ENCODE measurements around the gene PITX2. TPM values are rescaled to one million over a fixed set of nuclear protein-coding genes. Genes with fewer than 3 reads are reported as not detected.

PITX2 gene
- total RNA-seq, 2 experiments from 2014 or later = not detected

GRCh38 chr4:110617646-110618580 lies 5.0 kb downstream of the PITX2 start:
- Histone ChIP-seq H3K27me3 (ENCODE audit: control insufficient read depth in 1 of 2, insufficient read depth in 2 of 2, low read length in 2 of 2) (peaks cover 84 to 94% of the 10 kb centered on the region in 2 experiments), H3K4me1 (ENCODE audit: insufficient read depth, low read length) (peaks cover 39% of the 10 kb centered on the region), H3K36me3 (ENCODE audit: insufficient read depth, low read length) (no peaks in the 10 kb centered on the region), H3K9me3 (ENCODE audit: control insufficient read depth in 1 of 2, insufficient read depth in 1 of 2, low read length in 2 of 2) (peaks cover 22 to 67% of the 10 kb centered on the region in 2 experiments), H3K4me3 (ENCODE audit: low read length) (no peak overlapping the region), H3K27ac (ENCODE audit: low read depth in 1 of 2, low read length in 2 of 2) (no peak overlapping the region)
- Mint-ChIP-seq H3K4me1 (ENCODE audit: low read depth) (peaks cover 32% of the 10 kb centered on the region), H3K36me3 (ENCODE audit: low read depth) (no peaks in the 10 kb centered on the region), H3K4me3 (peak overlapping the region; percentile 21), H3K9me3 (peaks cover 3% of the 10 kb centered on the region), H3K27me3 (peaks cover 96% of the 10 kb centered on the region), H3K27ac (no peak overlapping the region)
- CTCF ChIA-PET = no interaction called here
- POLR2A ChIA-PET = no interaction called here
- intact Hi-C loops (cut with DNase I, micrococcal nuclease) = loop anchor here in 1 of 2 experiments (1.0 kb wide), 1 partner anchor 21 kb away; no protein-coding TSS in a partner anchor
- TF ChIP-seq, protein P1, sequence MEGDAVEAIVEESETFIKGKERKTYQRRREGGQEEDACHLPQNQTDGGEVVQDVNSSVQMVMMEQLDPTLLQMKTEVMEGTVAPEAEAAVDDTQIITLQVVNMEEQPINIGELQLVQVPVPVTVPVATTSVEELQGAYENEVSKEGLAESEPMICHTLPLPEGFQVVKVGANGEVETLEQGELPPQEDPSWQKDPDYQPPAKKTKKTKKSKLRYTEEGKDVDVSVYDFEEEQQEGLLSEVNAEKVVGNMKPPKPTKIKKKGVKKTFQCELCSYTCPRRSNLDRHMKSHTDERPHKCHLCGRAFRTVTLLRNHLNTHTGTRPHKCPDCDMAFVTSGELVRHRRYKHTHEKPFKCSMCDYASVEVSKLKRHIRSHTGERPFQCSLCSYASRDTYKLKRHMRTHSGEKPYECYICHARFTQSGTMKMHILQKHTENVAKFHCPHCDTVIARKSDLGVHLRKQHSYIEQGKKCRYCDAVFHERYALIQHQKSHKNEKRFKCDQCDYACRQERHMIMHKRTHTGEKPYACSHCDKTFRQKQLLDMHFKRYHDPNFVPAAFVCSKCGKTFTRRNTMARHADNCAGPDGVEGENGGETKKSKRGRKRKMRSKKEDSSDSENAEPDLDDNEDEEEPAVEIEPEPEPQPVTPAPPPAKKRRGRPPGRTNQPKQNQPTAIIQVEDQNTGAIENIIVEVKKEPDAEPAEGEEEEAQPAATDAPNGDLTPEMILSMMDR (IDR thresholded peaks at IDR 0.05) = no peak
- ATAC-seq (ENCODE audit: poor library complexity) = no peak
- no peak for DNase-seq

DNA sequence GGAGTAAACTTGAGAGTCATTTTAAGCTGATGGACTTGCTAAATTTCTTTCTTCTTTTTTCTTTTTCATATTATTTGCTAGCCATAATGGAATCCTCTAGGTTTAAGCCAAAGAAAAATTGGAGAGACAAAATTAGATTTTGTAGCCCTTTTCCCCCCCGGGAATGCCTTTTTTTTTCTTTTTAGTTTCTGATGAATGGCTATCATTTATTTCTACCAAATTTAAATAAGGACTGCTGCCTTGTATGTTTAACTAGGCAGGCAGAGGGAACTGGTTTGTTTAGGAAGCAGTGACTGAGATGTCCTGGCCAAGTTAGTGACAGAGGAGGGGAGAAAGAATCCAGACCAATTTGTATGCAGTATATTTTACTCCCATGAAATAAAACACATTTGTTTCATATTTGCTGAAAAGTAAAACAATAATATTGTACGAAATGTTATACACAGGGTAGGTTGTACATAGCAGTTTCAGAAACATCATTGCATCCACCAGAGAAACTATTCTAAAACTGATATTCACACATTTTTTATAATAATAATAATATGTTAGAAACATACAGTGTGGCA lies 5.7 kb downstream of the PITX2 start:
- Histone ChIP-seq H3K36me3 (ENCODE audit: insufficient read depth, low read length) (no peaks in the 10 kb centered on the region), H3K27ac (ENCODE audit: low read depth in 1 of 2, low read length in 2 of 2) (no peak overlapping the region), H3K4me1 (ENCODE audit: insufficient read depth, low read length) (peaks cover 32% of the 10 kb centered on the region), H3K9me3 (ENCODE audit: control insufficient read depth in 1 of 2, insufficient read depth in 1 of 2, low read length in 2 of 2) (peaks cover 27 to 67% of the 10 kb centered on the region in 2 experiments), H3K27me3 (ENCODE audit: control insufficient read depth in 1 of 2, insufficient read depth in 2 of 2, low read length in 2 of 2) (peaks cover 85 to 94% of the 10 kb centered on the region in 2 experiments), H3K4me3 (ENCODE audit: low read length) (no peak overlapping the region)
- POLR2A ChIA-PET = no interaction called here
- intact Hi-C loops (cut with DNase I, micrococcal nuclease) = no loop called here
- TF ChIP-seq, protein P1 (IDR thresholded peaks at IDR 0.05) = no peak
- no peak overlapping the region for H3K4me3 Mint-ChIP-seq
- CTCF ChIA-PET = no interaction called here
- H3K9me3 Mint-ChIP-seq = peaks cover 3% of the 10 kb centered on the region
- H3K27me3 Mint-ChIP-seq = peaks cover 96% of the 10 kb centered on the region
- no peak overlapping the region for H3K27ac Mint-ChIP-seq
- H3K36me3 Mint-ChIP-seq (ENCODE audit: low read depth) = no peaks in the 10 kb centered on the region
- peaks cover 27% of the 10 kb centered on the region for H3K4me1 Mint-ChIP-seq (ENCODE audit: low read depth)
- no peak for DNase-seq
- no peak for ATAC-seq (ENCODE audit: poor library complexity)

GRCh38 chr4:110616238-110617074 lies 6.4 kb downstream of the PITX2 start:
- H3K36me3 Mint-ChIP-seq (ENCODE audit: low read depth) = no peaks in the 10 kb centered on the region
- POLR2A ChIA-PET = no interaction called here

More at GRCh38 chr4:110616238-110617074, 6.4 kb downstream of the PITX2 start:
- CTCF ChIA-PET = no interaction called here
- H3K36me3 ChIP-seq (ENCODE audit: insufficient read depth, low read length) = no peaks in the 10 kb centered on the region
- Mint-ChIP-seq H3K27me3 (peaks cover 97% of the 10 kb centered on the region), H3K9me3 (peaks cover 3% of the 10 kb centered on the region), H3K4me1 (ENCODE audit: low read depth) (peaks cover 27% of the 10 kb centered on the region), H3K4me3 (peak overlapping the region; percentile 15), H3K27ac (no peak overlapping the region)
- peaks cover 83 to 94% of the 10 kb centered on the region in 2 experiments for H3K27me3 ChIP-seq (ENCODE audit: control insufficient read depth in 1 of 2, insufficient read depth in 2 of 2, low read length in 2 of 2)
- intact Hi-C loops (cut with DNase I, micrococcal nuclease) = no loop called here
- TF ChIP-seq, protein P1 (IDR thresholded peaks at IDR 0.05) = no peak
- H3K27ac ChIP-seq (ENCODE audit: low read depth in 1 of 2, low read length in 2 of 2) = no peak overlapping the region
- no peak overlapping the region for H3K4me3 ChIP-seq (ENCODE audit: low read length)
- DNase-seq (no peak), ATAC-seq (ENCODE audit: poor library complexity) (no peak)
- H3K9me3 ChIP-seq (ENCODE audit: control insufficient read depth in 1 of 2, insufficient read depth in 1 of 2, low read length in 2 of 2) = peaks cover 27 to 67% of the 10 kb centered on the region in 2 experiments
- H3K4me1 ChIP-seq (ENCODE audit: insufficient read depth, low read length) = peaks cover 30% of the 10 kb centered on the region
